ENCODE data around the gene RASGRP2.

The RASGRP2 gene

GRCh38 chr11:64755681-64756361 is 11.9 kb upstream of the RASGRP2 start:
- no peak for DNase-seq

GRCh38 chr11:64754919-64755662 is 11.1 kb upstream of the RASGRP2 start:
- DNase-seq, result no peak

GRCh38 chr11:64754124-64754918 is 10.4 kb upstream of the RASGRP2 start:
- DNase-seq, result no peak

GRCh38 chr11:64753380-64754123 is 9.6 kb upstream of the RASGRP2 start:
- DNase-seq, result no peak

- no peak for DNase-seq
These were observed 9.1 kb upstream of the RASGRP2 start for GRCh38 chr11:64753019-64753379.

- no peak for DNase-seq
These were observed 8.4 kb upstream of the RASGRP2 start for GRCh38 chr11:64752175-64752970.

GRCh38 chr11:64751580-64751979 is 7.6 kb upstream of the RASGRP2 start:
- no peak for DNase-seq

- DNase-seq, result no peak
These were observed 7.2 kb upstream of the RASGRP2 start for GRCh38 chr11:64751136-64751535.

- DNase-seq, result no peak
These were observed 6.6 kb upstream of the RASGRP2 start for GRCh38 chr11:64750361-64751054.

GRCh38 chr11:64747961-64748665 is 4.2 kb upstream of the RASGRP2 start:
- DNase-seq, result no peak

GRCh38 chr11:64746486-64746885 is 2.5 kb upstream of the RASGRP2 start:
- no peak for DNase-seq

- no peak for DNase-seq
These were observed 1.8 kb upstream of the RASGRP2 start for GRCh38 chr11:64745521-64746328.

- DNase-seq, result no peak
These were observed 1.2 kb upstream of the RASGRP2 start for GRCh38 chr11:64745189-64745520.

GRCh38 chr11:64744544-64745188 is 724 bp upstream of the RASGRP2 start:
- no peak for DNase-seq

- DNase-seq, result no peak
These were observed 902 bp downstream of the RASGRP2 start for GRCh38 chr11:64742889-64743590.

- no peak for DNase-seq
These were observed 1.7 kb downstream of the RASGRP2 start for GRCh38 chr11:64742087-64742888.

GRCh38 chr11:64741375-64742086 is 2.4 kb downstream of the RASGRP2 start:
- no peak for DNase-seq
